Loucy (cell line): ENCODE data around the gene TMA7B.
"Not testable (repeated sequence)": the region's sequence is repeated elsewhere in the genome, so short reads cannot be mapped to it uniquely, and the experiment has no call there.

ENCODE experiments used
- H2AFZ ChIP-seq: fragments of 200-600 bp; sonication (generic); 2 replicates; pipeline ENCODE4 v1.6.0; 2016; ENCODE audit warnings: antibody characterized with exemption, mild to moderate bottlenecking, low read length, moderate library complexity
- H3F3A ChIP-seq: fragments of 200-600 bp; 2 replicates; pipeline ENCODE4 v1.6.0; 2016; ENCODE audit warnings: antibody characterized with exemption, low read depth, mild to moderate bottlenecking
- H3K27me3 ChIP-seq: fragments of 200-600 bp; sonication (generic); 2 replicates; pipeline ENCODE4 v1.6.1; 2014; ENCODE audit warnings: low read length, mild to moderate bottlenecking; ENCODE audit not compliant: insufficient read depth, poor library complexity, severe bottlenecking
- H3K36me3 ChIP-seq: fragments of 200-600 bp; sonication (generic); 2 replicates; pipeline ENCODE4 v1.6.1; 2016; ENCODE audit warnings: low read length; ENCODE audit not compliant: insufficient read depth
- H3K4me1 ChIP-seq: fragments of 200-600 bp; sonication (generic); 2 replicates; pipeline ENCODE4 v1.5.1; 2014; ENCODE audit warnings: low read length, mild to moderate bottlenecking; ENCODE audit not compliant: insufficient read depth, poor library complexity, severe bottlenecking
- H3K4me2 ChIP-seq: fragments of 200-600 bp; sonication (generic); 2 replicates; pipeline ENCODE4 v1.6.0; 2014; ENCODE audit warnings: antibody characterized with exemption, low read length, low read depth, mild to moderate bottlenecking; ENCODE audit not compliant: poor library complexity, severe bottlenecking
- H3K4me3 ChIP-seq: fragments of 200-600 bp; sonication (generic); 2 replicates; pipeline ENCODE4 v1.5.1; 2014; ENCODE audit warnings: low read length, mild to moderate bottlenecking, mixed read lengths; ENCODE audit not compliant: poor library complexity, severe bottlenecking
- H3K79me2 ChIP-seq: fragments of 200-600 bp; sonication (generic); 2 replicates; pipeline ENCODE4 v1.6.1; 2014; ENCODE audit warnings: low read length; ENCODE audit not compliant: insufficient read depth
- H3K9ac ChIP-seq: fragments of 200-600 bp; sonication (generic); 2 replicates; pipeline ENCODE4 v1.6.0; 2014; ENCODE audit warnings: mild to moderate bottlenecking, low read depth, low read length, moderate library complexity; ENCODE audit not compliant: poor library complexity, severe bottlenecking
- H3K9me2 ChIP-seq: fragments of 200-600 bp; sonication (generic); replicated peaks from 2 replicates; pipeline ENCODE4 v1.6.1; 2016; ENCODE audit warnings: low read depth, low read length, mixed read lengths
- H3K9me3 ChIP-seq: fragments of 200-600 bp; sonication (generic); 2 replicates; pipeline ENCODE4 v1.6.1; 2014; ENCODE audit warnings: mild to moderate bottlenecking, antibody characterized with exemption, low read length, low read depth; ENCODE audit not compliant: insufficient read depth
- H4K20me1 ChIP-seq: fragments of 200-600 bp; sonication (generic); 2 replicates; pipeline ENCODE4 v1.6.0; 2014; ENCODE audit warnings: antibody characterized with exemption, low read length, mild to moderate bottlenecking; ENCODE audit not compliant: insufficient read depth, poor library complexity, severe bottlenecking
- EZH2phosphoT487 ChIP-seq: fragments of 200-600 bp; IDR thresholded peaks from 2 replicates; pipeline ENCODE4 v1.6.1; 2018; ENCODE audit warnings: antibody characterized with exemption, mild to moderate bottlenecking, moderate library complexity, borderline replicate concordance
- TF ChIP-seq, protein P1 (sequence below): fragments of 200-600 bp; sonication (generic); conservative IDR thresholded peaks from 2 replicates; pipeline ENCODE4 v1.5.1; 2014; ENCODE audit warnings: mild to moderate bottlenecking, antibody characterized with exemption, low read length

TMA7B gene

GRCh38 chr22:39991159-39991860 lies 31.1 kb downstream of the TMA7B start:
- H3K4me2 ChIP-seq, result no peak overlapping the region
- H2AFZ ChIP-seq, result no peak overlapping the region
- no peaks in the 10 kb centered on the region for H3K9me2 ChIP-seq
- no peaks in the 10 kb centered on the region for H3F3A ChIP-seq
- no peaks in the 10 kb centered on the region for H3K79me2 ChIP-seq
- TF ChIP-seq, protein P1, sequence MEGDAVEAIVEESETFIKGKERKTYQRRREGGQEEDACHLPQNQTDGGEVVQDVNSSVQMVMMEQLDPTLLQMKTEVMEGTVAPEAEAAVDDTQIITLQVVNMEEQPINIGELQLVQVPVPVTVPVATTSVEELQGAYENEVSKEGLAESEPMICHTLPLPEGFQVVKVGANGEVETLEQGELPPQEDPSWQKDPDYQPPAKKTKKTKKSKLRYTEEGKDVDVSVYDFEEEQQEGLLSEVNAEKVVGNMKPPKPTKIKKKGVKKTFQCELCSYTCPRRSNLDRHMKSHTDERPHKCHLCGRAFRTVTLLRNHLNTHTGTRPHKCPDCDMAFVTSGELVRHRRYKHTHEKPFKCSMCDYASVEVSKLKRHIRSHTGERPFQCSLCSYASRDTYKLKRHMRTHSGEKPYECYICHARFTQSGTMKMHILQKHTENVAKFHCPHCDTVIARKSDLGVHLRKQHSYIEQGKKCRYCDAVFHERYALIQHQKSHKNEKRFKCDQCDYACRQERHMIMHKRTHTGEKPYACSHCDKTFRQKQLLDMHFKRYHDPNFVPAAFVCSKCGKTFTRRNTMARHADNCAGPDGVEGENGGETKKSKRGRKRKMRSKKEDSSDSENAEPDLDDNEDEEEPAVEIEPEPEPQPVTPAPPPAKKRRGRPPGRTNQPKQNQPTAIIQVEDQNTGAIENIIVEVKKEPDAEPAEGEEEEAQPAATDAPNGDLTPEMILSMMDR, result no peak
- TF ChIP-seq EZH2phosphoT487, result no peak
- H3K9ac ChIP-seq, result no peak overlapping the region
- no peak overlapping the region for H3K4me3 ChIP-seq
- H3K4me1 ChIP-seq, result no peaks in the 10 kb centered on the region
- H3K36me3 ChIP-seq, result no peaks in the 10 kb centered on the region
- no peaks in the 10 kb centered on the region for H3K9me3 ChIP-seq
- H4K20me1 ChIP-seq, result no peaks in the 10 kb centered on the region
- no peaks in the 10 kb centered on the region for H3K27me3 ChIP-seq

GRCh38 chr22:39992088-39992826 lies 32.1 kb downstream of the TMA7B start:
- no peak for TF ChIP-seq EZH2phosphoT487
- TF ChIP-seq, protein P1, result no peak
- H3K27me3 ChIP-seq, result no peaks in the 10 kb centered on the region

GRCh38 chr22:39992894-39993293 lies 32.7 kb downstream of the TMA7B start:
- H3F3A ChIP-seq, H3K4me1 ChIP-seq, H3K27me3 ChIP-seq, H3K9me3 ChIP-seq, H3K36me3 ChIP-seq, H3K4me2 ChIP-seq, H3K4me3 ChIP-seq, H3K9me2 ChIP-seq, H3K79me2 ChIP-seq, H3K9ac ChIP-seq, H4K20me1 ChIP-seq, H2AFZ ChIP-seq: not testable (repeated sequence)

More at GRCh38 chr22:39992088-39992826, 32.1 kb downstream of the TMA7B start:
- Histone ChIP-seq H3K4me2 (no peak overlapping the region), H3K4me3 (no peak overlapping the region), H2AFZ (no peak overlapping the region), H3K9ac (no peak overlapping the region), H3K79me2 (no peaks in the 10 kb centered on the region), H3K36me3 (no peaks in the 10 kb centered on the region), H3K4me1 (no peaks in the 10 kb centered on the region), H3K9me3 (no peaks in the 10 kb centered on the region), H3K9me2 (no peaks in the 10 kb centered on the region), H4K20me1 (no peaks in the 10 kb centered on the region), H3F3A (no peaks in the 10 kb centered on the region)
